K562 (cell line): ENCODE measurements around the gene LRP1. TPM values are rescaled to one million over a fixed set of nuclear protein-coding genes. Genes with fewer than 3 reads are reported as not detected.
A peak's percentile ranks its signal among the peaks of the same experiment; 100 is the strongest.

Source experiments
- C11orf30 ChIP-seq: fragments of 450-650 bp; IDR thresholded peaks from 2 replicates; pipeline ENCODE4 v1.6.1; 2016; ENCODE audit warnings: low read depth, mild to moderate bottlenecking
- CAMTA2 ChIP-seq: fragments of 250-450 bp; sonication (Bioruptor Pico); conservative IDR thresholded peaks from 2 replicates; pipeline ENCODE4 v1.5.1; 2022
- CC2D1A ChIP-seq: fragments of 450-650 bp; IDR thresholded peaks from 2 replicates; pipeline ENCODE4 v1.6.1; 2017; ENCODE audit warnings: mild to moderate bottlenecking
- ETS2 ChIP-seq: IDR thresholded peaks from 2 replicates; pipeline ENCODE4 v1.6.1; 2016; ENCODE audit warnings: borderline replicate concordance, missing genetic modification characterization, mild to moderate bottlenecking, moderate library complexity, missing compliant biosample characterization; ENCODE audit not compliant: poor library complexity, severe bottlenecking
- GABPB1 ChIP-seq: sonication (generic); formaldehyde crosslinking; IDR thresholded peaks from 2 replicates; pipeline ENCODE4 v1.8.0; 2022; ENCODE audit warnings: mild to moderate bottlenecking, missing genetic modification reagents
- GTF2A2 ChIP-seq: IDR thresholded peaks from 2 replicates; pipeline ENCODE4 v1.6.1; 2016; ENCODE audit warnings: mild to moderate bottlenecking, missing genetic modification characterization, missing compliant biosample characterization
- MXI1 ChIP-seq: IDR thresholded peaks from 2 replicates; pipeline ENCODE4 v1.6.1; 2011; ENCODE audit warnings: low read depth, mild to moderate bottlenecking, improper control_type of control experiment, low read length
- NCOA4 ChIP-seq: fragments of 450-650 bp; IDR thresholded peaks from 2 replicates; pipeline ENCODE4 v1.6.1; 2018; ENCODE audit warnings: mild to moderate bottlenecking; ENCODE audit not compliant: partially characterized antibody
- PML ChIP-seq: IDR thresholded peaks from 2 replicates; pipeline ENCODE4 v1.6.1; 2012; ENCODE audit warnings: low read length, inconsistent platforms
- RAD51 ChIP-seq: fragments of 450-650 bp; IDR thresholded peaks from 2 replicates; pipeline ENCODE4 v1.7.1; 2016; ENCODE audit warnings: low read depth, mild to moderate bottlenecking, borderline replicate concordance
- SMARCB1 ChIP-seq: IDR thresholded peaks from 2 replicates; pipeline ENCODE4 v1.6.1; 2011; ENCODE audit warnings: improper control_type of control experiment, low read depth; ENCODE audit not compliant: insufficient read length
- ZEB2 ChIP-seq: fragments of 450-650 bp; IDR thresholded peaks from 2 replicates; pipeline ENCODE4 v1.6.1; 2016
- polyA plus RNA-seq, 8 experiments: library from polyadenylated mRNA; depleted of rRNA in 4 of 8; stranded (reverse) in 5 of 8; unstranded in 3 of 8; fragments of >200 nt; fragmentation: Nextera tagmentation in 2 of 8; fragmentation: Illumina TruSeq in 1 of 8; extraction: Ambion mirVana in 2 of 8; extraction: Trizol in 1 of 8; gene quantifications; 2 replicates each; pipeline versions ENCODE4 v1.2.1 to v1.2.3, GENCODE V29; 2011 to 2014; ENCODE audit warnings: inconsistent platforms in 1 of 8, missing spikeins in 1 of 8
- total RNA-seq, 7 experiments: library from RNA; depleted of rRNA in 6 of 7; stranded (reverse); fragments of >200 nt in 6 of 7; fragmentation: Illumina TruSeq in 2 of 7; extraction: Trizol in 2 of 7; gene quantifications; 2 replicates each; pipeline versions ENCODE4 v1.2.1 to v1.2.3, GENCODE V29; 2011 to 2021; ENCODE audit warnings: low replicate concordance in 1 of 7
- TF ChIP-seq, protein P1 (sequence below): fragments of 250-450 bp; sonication (Bioruptor Pico); IDR thresholded peaks from 2 replicates; pipeline ENCODE4 v1.8.0; 2022; ENCODE audit warnings: moderate library complexity, mild to moderate bottlenecking, inconsistent platforms
- TF ChIP-seq, protein P2 (sequence below): fragments of 250-450 bp; sonication (Bioruptor Pico); IDR thresholded peaks from 2 replicates; pipeline ENCODE4 v1.4.0; 2020; ENCODE audit warnings: mild to moderate bottlenecking
- TF ChIP-seq, protein P3 (sequence below): IDR thresholded peaks from 3 replicates; pipeline ENCODE4 v1.6.1; 2011; ENCODE audit warnings: borderline replicate concordance, mild to moderate bottlenecking; ENCODE audit not compliant: insufficient read length, insufficient read depth
- TF ChIP-seq, protein P4 (sequence below): fragments of 250-450 bp; sonication (Bioruptor Pico); IDR thresholded peaks from 2 replicates; pipeline ENCODE4 v1.4.0; 2020; ENCODE audit warnings: mild to moderate bottlenecking, moderate library complexity
- TF ChIP-seq, protein P5 (sequence below): fragments of 250-450 bp; sonication (Bioruptor Pico); IDR thresholded peaks from 2 replicates; pipeline ENCODE4 v1.5.1; 2021; ENCODE audit warnings: mild to moderate bottlenecking
- TF ChIP-seq, protein P6 (sequence below): sonication (generic); formaldehyde crosslinking; IDR thresholded peaks from 2 replicates; pipeline ENCODE4 v1.8.1; 2023; ENCODE audit warnings: mild to moderate bottlenecking, missing genetic modification reagents, moderate library complexity

Gene LRP1
- total and polyA plus RNA-seq, 9 of the 15 experiments (the other 6 are each of a cell fraction or from before 2014, with no cell fraction given) = 0.04 to 0.64 (median 0.19) TPM; not detected in 2

DNA sequence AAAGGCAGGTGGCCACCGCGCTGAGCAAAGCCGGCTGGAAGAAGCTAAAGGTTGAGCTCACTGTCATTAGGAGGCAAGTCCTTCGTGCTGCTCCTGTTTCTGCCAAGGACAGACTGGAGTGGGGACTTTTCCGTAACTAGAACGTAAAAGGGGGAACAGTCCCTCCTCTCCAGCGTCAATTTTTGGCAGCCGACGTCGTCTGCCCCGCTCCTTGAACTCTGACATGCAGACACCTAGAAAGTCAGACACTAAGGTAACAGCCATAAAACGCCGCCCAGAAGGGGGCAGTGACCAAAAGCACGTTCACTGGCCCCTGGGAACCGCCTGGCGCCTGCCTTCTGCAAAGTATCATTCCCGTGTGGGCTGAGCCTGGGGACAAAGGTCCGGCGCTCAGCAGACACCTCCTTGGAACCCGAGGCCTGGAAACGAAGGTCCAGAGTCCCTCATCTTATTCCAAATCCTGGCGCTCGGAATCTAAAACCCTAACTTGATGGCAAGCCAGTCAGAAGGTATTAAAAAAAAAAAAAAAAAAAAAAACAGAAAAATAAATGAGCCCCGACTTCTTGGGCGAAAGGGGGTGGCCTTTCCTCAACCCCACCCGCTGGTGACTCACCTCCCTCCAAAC lies 1.1 kb upstream of the LRP1 start (continued):
- TF ChIP-seq CAMTA2 (CRISPR knock-in tag) (no peak), ZEB2 (0 out of 2 replicates have a peak, but pooled peaks have one; percentile 50), GABPB1 (CRISPR knock-in tag) (0 out of 2 replicates have a peak, but pooled peaks have one; percentile 5), GTF2A2 (tag) (no peak), CC2D1A (no peak), SMARCB1 (no peak), RAD51 (no peak), PML (no peak), MXI1 (no peak), NCOA4 (no peak), ETS2 (tag) (no peak), C11orf30 (no peak)
- TF ChIP-seq, protein P1, sequence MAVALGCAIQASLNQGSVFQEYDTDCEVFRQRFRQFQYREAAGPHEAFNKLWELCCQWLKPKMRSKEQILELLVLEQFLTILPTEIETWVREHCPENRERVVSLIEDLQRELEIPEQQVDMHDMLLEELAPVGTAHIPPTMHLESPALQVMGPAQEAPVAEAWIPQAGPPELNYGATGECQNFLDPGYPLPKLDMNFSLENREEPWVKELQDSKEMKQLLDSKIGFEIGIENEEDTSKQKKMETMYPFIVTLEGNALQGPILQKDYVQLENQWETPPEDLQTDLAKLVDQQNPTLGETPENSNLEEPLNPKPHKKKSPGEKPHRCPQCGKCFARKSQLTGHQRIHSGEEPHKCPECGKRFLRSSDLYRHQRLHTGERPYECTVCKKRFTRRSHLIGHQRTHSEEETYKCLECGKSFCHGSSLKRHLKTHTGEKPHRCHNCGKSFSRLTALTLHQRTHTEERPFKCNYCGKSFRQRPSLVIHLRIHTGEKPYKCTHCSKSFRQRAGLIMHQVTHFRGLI (CRISPR knock-in tag) = no peak
- TF ChIP-seq, protein P2, sequence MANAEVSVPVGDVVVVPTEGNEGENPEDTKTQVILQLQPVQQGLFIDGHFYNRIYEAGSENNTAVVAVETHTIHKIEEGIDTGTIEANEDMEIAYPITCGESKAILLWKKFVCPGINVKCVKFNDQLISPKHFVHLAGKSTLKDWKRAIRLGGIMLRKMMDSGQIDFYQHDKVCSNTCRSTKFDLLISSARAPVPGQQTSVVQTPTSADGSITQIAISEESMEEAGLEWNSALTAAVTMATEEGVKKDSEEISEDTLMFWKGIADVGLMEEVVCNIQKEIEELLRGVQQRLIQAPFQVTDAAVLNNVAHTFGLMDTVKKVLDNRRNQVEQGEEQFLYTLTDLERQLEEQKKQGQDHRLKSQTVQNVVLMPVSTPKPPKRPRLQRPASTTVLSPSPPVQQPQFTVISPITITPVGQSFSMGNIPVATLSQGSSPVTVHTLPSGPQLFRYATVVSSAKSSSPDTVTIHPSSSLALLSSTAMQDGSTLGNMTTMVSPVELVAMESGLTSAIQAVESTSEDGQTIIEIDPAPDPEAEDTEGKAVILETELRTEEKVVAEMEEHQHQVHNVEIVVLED (CRISPR knock-in tag) = no peak
- TF ChIP-seq, protein P3, sequence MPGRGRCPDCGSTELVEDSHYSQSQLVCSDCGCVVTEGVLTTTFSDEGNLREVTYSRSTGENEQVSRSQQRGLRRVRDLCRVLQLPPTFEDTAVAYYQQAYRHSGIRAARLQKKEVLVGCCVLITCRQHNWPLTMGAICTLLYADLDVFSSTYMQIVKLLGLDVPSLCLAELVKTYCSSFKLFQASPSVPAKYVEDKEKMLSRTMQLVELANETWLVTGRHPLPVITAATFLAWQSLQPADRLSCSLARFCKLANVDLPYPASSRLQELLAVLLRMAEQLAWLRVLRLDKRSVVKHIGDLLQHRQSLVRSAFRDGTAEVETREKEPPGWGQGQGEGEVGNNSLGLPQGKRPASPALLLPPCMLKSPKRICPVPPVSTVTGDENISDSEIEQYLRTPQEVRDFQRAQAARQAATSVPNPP = no peak
- TF ChIP-seq, protein P4, sequence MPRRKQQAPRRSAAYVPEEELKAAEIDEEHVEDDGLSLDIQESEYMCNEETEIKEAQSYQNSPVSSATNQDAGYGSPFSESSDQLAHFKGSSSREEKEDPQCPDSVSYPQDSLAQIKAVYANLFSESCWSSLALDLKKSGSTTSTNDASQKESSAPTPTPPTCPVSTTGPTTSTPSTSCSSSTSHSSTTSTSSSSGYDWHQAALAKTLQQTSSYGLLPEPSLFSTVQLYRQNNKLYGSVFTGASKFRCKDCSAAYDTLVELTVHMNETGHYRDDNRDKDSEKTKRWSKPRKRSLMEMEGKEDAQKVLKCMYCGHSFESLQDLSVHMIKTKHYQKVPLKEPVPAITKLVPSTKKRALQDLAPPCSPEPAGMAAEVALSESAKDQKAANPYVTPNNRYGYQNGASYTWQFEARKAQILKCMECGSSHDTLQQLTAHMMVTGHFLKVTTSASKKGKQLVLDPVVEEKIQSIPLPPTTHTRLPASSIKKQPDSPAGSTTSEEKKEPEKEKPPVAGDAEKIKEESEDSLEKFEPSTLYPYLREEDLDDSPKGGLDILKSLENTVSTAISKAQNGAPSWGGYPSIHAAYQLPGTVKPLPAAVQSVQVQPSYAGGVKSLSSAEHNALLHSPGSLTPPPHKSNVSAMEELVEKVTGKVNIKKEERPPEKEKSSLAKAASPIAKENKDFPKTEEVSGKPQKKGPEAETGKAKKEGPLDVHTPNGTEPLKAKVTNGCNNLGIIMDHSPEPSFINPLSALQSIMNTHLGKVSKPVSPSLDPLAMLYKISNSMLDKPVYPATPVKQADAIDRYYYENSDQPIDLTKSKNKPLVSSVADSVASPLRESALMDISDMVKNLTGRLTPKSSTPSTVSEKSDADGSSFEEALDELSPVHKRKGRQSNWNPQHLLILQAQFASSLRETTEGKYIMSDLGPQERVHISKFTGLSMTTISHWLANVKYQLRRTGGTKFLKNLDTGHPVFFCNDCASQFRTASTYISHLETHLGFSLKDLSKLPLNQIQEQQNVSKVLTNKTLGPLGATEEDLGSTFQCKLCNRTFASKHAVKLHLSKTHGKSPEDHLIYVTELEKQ (CRISPR knock-in tag) = no peak
- TF ChIP-seq, protein P5, sequence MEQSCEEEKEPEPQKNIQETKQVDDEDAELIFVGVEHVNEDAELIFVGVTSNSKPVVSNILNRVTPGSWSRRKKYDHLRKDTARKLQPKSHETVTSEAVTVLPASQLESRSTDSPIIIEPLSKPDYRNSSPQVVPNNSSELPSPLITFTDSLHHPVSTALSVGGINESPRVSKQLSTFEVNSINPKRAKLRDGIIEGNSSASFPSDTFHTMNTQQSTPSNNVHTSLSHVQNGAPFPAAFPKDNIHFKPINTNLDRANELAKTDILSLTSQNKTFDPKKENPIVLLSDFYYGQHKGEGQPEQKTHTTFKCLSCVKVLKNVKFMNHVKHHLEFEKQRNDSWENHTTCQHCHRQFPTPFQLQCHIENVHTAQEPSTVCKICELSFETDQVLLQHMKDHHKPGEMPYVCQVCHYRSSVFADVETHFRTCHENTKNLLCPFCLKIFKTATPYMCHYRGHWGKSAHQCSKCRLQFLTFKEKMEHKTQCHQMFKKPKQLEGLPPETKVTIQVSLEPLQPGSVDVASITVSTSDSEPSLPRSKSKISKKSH (CRISPR knock-in tag) = no peak
- TF ChIP-seq, protein P6, sequence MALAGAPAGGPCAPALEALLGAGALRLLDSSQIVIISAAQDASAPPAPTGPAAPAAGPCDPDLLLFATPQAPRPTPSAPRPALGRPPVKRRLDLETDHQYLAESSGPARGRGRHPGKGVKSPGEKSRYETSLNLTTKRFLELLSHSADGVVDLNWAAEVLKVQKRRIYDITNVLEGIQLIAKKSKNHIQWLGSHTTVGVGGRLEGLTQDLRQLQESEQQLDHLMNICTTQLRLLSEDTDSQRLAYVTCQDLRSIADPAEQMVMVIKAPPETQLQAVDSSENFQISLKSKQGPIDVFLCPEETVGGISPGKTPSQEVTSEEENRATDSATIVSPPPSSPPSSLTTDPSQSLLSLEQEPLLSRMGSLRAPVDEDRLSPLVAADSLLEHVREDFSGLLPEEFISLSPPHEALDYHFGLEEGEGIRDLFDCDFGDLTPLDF = no peak
